H1 (cell line): ENCODE measurements around the gene HNF1A. TPM values are rescaled to one million over a fixed set of nuclear protein-coding genes. Genes with fewer than 3 reads are reported as not detected.
A peak's percentile ranks its signal among the peaks of the same experiment; 100 is the strongest.

Experiments used
- CTCF ChIA-PET: fragments of 300-600 bp; sonication (Branson Sonifier 250); formaldehyde crosslinking; loops from one replicate; lab custom pipeline; 2021; ENCODE audit not compliant: partially characterized antibody; lab: Charles Lee
- POLR2A ChIA-PET: fragments of 300-600 bp; sonication (Branson Sonifier 250); formaldehyde crosslinking; loops from one replicate; lab custom pipeline; 2021; ENCODE audit warnings: inconsistent platforms; ENCODE audit not compliant: partially characterized antibody; lab: Charles Lee
- DNase-seq, 2 experiments: peaks; one replicate each; pipeline versions ENCODE4 v3.0.0 to v3.0.0-alpha.2; 2010 to 2022; ENCODE audit warnings: low spot score in 2 of 2, low read depth in 1 of 2, mixed read lengths in 1 of 2
- FAIRE-seq: peaks from 2 replicates; lab custom pipeline; 2011; peaks lifted over from hg19 to GRCh38; lab: Jason Lieb, UNC
- H2AFZ ChIP-seq: 2 replicates; pipeline ENCODE4 v1.8.1; 2012; ENCODE audit warnings: low read length, inconsistent platforms
- H2AK5ac ChIP-seq: 2 replicates; pipeline ENCODE4 v1.6.1; 2013; ENCODE audit warnings: low read depth, low read length
- H2BK120ac ChIP-seq: replicated peaks from 2 replicates; pipeline ENCODE3; 2013; ENCODE audit warnings: low read depth, low read length, inconsistent platforms
- H2BK12ac ChIP-seq: 2 replicates; pipeline ENCODE4 v1.6.1; 2013; ENCODE audit warnings: low read depth, low read length
- H2BK15ac ChIP-seq: 2 replicates; pipeline ENCODE4 v1.6.1; 2013; ENCODE audit warnings: low read length
- H2BK20ac ChIP-seq: 2 replicates; pipeline ENCODE4 v1.6.1; 2013; ENCODE audit warnings: low read length
- H2BK5ac ChIP-seq: 2 replicates; pipeline ENCODE4 v1.6.1; 2013; ENCODE audit warnings: low read depth, low read length
- H3K14ac ChIP-seq: 2 replicates; pipeline ENCODE4 v1.6.1; 2013; ENCODE audit warnings: inconsistent platforms; ENCODE audit not compliant: insufficient read length
- H3K18ac ChIP-seq: 2 replicates; pipeline ENCODE4 v1.6.1; 2013; ENCODE audit warnings: low read length; ENCODE audit errors: extremely low read depth
- H3K23ac ChIP-seq: 2 replicates; pipeline ENCODE4 v1.6.1; 2013; ENCODE audit warnings: inconsistent platforms; ENCODE audit not compliant: insufficient read length
- H3K23me2 ChIP-seq: 2 replicates; pipeline ENCODE4 v1.6.1; 2013; ENCODE audit warnings: low read depth, low read length
- H3K27ac ChIP-seq: 2 replicates; pipeline ENCODE4 v1.6.1; 2011; ENCODE audit warnings: low read depth, low read length, inconsistent platforms
- H3K27me3 ChIP-seq, 4 experiments: replicated peaks in 1 of 4; 1 replicate in 1 of 4; 2 replicates in 3 of 4; pipeline versions ENCODE4 v1.6.1 to v1.8.1; 2011 to 2013; ENCODE audit warnings: low read length in 3 of 4, mild to moderate bottlenecking in 3 of 4, inconsistent platforms in 2 of 4, mixed read lengths in 2 of 4, moderate library complexity in 1 of 4; ENCODE audit not compliant: control insufficient read depth in 3 of 4, insufficient read depth in 3 of 4; ENCODE audit errors: extremely low read depth in 1 of 4
- H3K36me3 ChIP-seq, 4 experiments: 2 replicates each; pipeline versions ENCODE4 v1.6.1 to v1.8.1; 2011 to 2013; ENCODE audit warnings: mild to moderate bottlenecking in 4 of 4, low read length in 3 of 4, moderate library complexity in 2 of 4, control low read depth in 1 of 4, inconsistent platforms in 1 of 4; ENCODE audit not compliant: insufficient read depth in 4 of 4, control insufficient read depth in 2 of 4
- H3K4ac ChIP-seq: replicated peaks from 2 replicates; pipeline ENCODE3; 2013; ENCODE audit warnings: low read length, low read depth, mixed read lengths, inconsistent platforms; ENCODE audit not compliant: insufficient read length
- H3K4me1 ChIP-seq, 4 experiments: replicated peaks in 1 of 4; 1 replicate in 1 of 4; 2 replicates in 3 of 4; pipeline versions ENCODE4 v1.6.1 to v1.8.1; 2011 to 2013; ENCODE audit warnings: low read length in 3 of 4, inconsistent platforms in 2 of 4, mixed read lengths in 1 of 4; ENCODE audit not compliant: insufficient read depth in 4 of 4, control insufficient read depth in 3 of 4
- H3K4me2 ChIP-seq, 2 experiments: 2 replicates each; pipeline versions ENCODE4 v1.6.1 to v1.8.1; 2011 to 2013; ENCODE audit warnings: low read depth in 2 of 2, low read length in 2 of 2, control low read depth in 1 of 2, inconsistent platforms in 1 of 2, mild to moderate bottlenecking in 1 of 2; ENCODE audit not compliant: insufficient read depth in 1 of 2
- H3K4me3 ChIP-seq, 4 experiments: fragments of 200-600, 300-600 bp in 1 of 4; sonication (generic), shearing (Covaris generic), sonication (Bioruptor Twin) in 1 of 4; 2 replicates each; pipeline versions ENCODE4 v1.5.1 to v1.8.1; 2011 to 2016; ENCODE audit warnings: low read length in 4 of 4, low read depth in 3 of 4, control low read depth in 2 of 4, inconsistent platforms in 2 of 4, mild to moderate bottlenecking in 2 of 4, mixed read lengths in 1 of 4, moderate library complexity in 1 of 4; ENCODE audit not compliant: insufficient read depth in 2 of 4; ENCODE audit errors: extremely low read depth in 1 of 4
- H3K56ac ChIP-seq: replicated peaks from 2 replicates; pipeline ENCODE3; 2013; ENCODE audit warnings: low read depth, mild to moderate bottlenecking, mixed read lengths, low read length, inconsistent platforms; ENCODE audit not compliant: insufficient read length
- H3K79me1 ChIP-seq: 2 replicates; pipeline ENCODE4 v1.6.1; 2013; ENCODE audit warnings: low read depth, low read length, control low read depth
- H3K79me2 ChIP-seq, 2 experiments: 2 replicates each; pipeline versions ENCODE4 v1.6.1 to v1.8.1; 2012 to 2013; ENCODE audit warnings: low read length in 2 of 2, mild to moderate bottlenecking in 2 of 2, inconsistent platforms in 1 of 2; ENCODE audit not compliant: insufficient read depth in 2 of 2, control insufficient read depth in 1 of 2
- H3K9ac ChIP-seq, 4 experiments: replicated peaks in 1 of 4; 1 replicate in 1 of 4; 2 replicates in 3 of 4; pipeline versions ENCODE4 v1.6.1 to v1.8.1; 2011 to 2013; ENCODE audit warnings: low read depth in 3 of 4, low read length in 3 of 4, control low read depth in 2 of 4, mild to moderate bottlenecking in 2 of 4, moderate library complexity in 2 of 4, inconsistent platforms in 1 of 4; ENCODE audit errors: extremely low read depth in 1 of 4
- H3K9me3 ChIP-seq, 2 experiments: 2 replicates each; pipeline versions ENCODE4 v1.6.1 to v1.8.1; 2012 to 2013; ENCODE audit warnings: mild to moderate bottlenecking in 2 of 2, moderate library complexity in 2 of 2, control low read depth in 1 of 2, inconsistent platforms in 1 of 2, low read depth in 1 of 2, low read length in 1 of 2, mixed read lengths in 1 of 2; ENCODE audit not compliant: insufficient read depth in 2 of 2
- H4K20me1 ChIP-seq, 2 experiments: replicated peaks in 1 of 2; 2 replicates each; pipeline versions ENCODE3 to v1.8.1; 2011 to 2013; ENCODE audit warnings: inconsistent platforms in 2 of 2, low read length in 2 of 2, mild to moderate bottlenecking in 1 of 2; ENCODE audit not compliant: insufficient read depth in 2 of 2, control insufficient read depth in 1 of 2
- H4K5ac ChIP-seq: 2 replicates; pipeline ENCODE4 v1.6.1; 2013; ENCODE audit warnings: low read length, low read depth, mixed read lengths, inconsistent platforms; ENCODE audit not compliant: insufficient read length
- H4K8ac ChIP-seq: 2 replicates; pipeline ENCODE4 v1.8.0; 2013; ENCODE audit warnings: mild to moderate bottlenecking, moderate library complexity, low read length, inconsistent platforms; ENCODE audit not compliant: insufficient read depth; ENCODE audit errors: extremely low read depth
- H4K91ac ChIP-seq: replicated peaks from 2 replicates; pipeline ENCODE3; 2013; ENCODE audit warnings: low read length, mixed read lengths, inconsistent platforms; ENCODE audit not compliant: insufficient read length
- CBX8 ChIP-seq: fragments of 300-800, 300-1000 bp; sonication (generic); IDR thresholded peaks from 2 replicates; pipeline ENCODE4 v1.7.1; 2016; ENCODE audit warnings: low read depth, low read length, borderline replicate concordance
- EP300 ChIP-seq, 2 experiments: IDR thresholded peaks; 1 replicate in 1 of 2; 2 replicates in 1 of 2; pipeline ENCODE4 v1.6.1; 2011 to 2012; ENCODE audit warnings: low read depth in 2 of 2, low read length in 2 of 2, mild to moderate bottlenecking in 2 of 2, borderline replicate concordance in 1 of 2, inconsistent platforms in 1 of 2, moderate library complexity in 1 of 2
- GABPA ChIP-seq: IDR thresholded peaks from 2 replicates; pipeline ENCODE4 v1.6.1; 2011; ENCODE audit warnings: mild to moderate bottlenecking, low read length, moderate library complexity, borderline replicate concordance; ENCODE audit not compliant: insufficient read depth
- HDAC2 ChIP-seq, 2 experiments: fragments of 300-600 bp in 1 of 2; sonication (generic) in 1 of 2; IDR thresholded peaks; 2 replicates each; pipeline ENCODE4 v1.6.1; 2011 to 2012; ENCODE audit warnings: low read depth in 2 of 2, low read length in 2 of 2, mild to moderate bottlenecking in 2 of 2, moderate library complexity in 2 of 2, borderline replicate concordance in 1 of 2, inconsistent platforms in 1 of 2
- SRF ChIP-seq: IDR thresholded peaks from 2 replicates; pipeline ENCODE4 v1.6.1; 2011; ENCODE audit warnings: mild to moderate bottlenecking, low read depth, low read length, moderate library complexity
- YY1 ChIP-seq: IDR thresholded peaks from 2 replicates; pipeline ENCODE4 v1.6.1; 2011; ENCODE audit warnings: low read depth, mild to moderate bottlenecking, low read length
- WGBS, 2 experiments: shearing (Covaris generic) in 1 of 2; methylation state at CpG; one replicate each; pipeline versions ENCODE4 v1.1.6 to v1.1.7; 2013 to 2015; ENCODE audit warnings: low lambda C conversion rate in 2 of 2, mixed read lengths in 2 of 2, inconsistent platforms in 1 of 2, low coverage in 1 of 2, missing lambda C conversion rate in 1 of 2; ENCODE audit not compliant: insufficient replicate concordance in 2 of 2, insufficient coverage in 1 of 2, insufficient read length in 1 of 2; ENCODE audit errors: extremely low coverage in 1 of 2, missing lambda C conversion rate in 1 of 2; 5-methylcytosine and 5-hydroxymethylcytosine counted together
- polyA plus RNA-seq, 7 experiments: library from polyadenylated mRNA; depleted of rRNA in 3 of 7; stranded (reverse) in 5 of 7; unstranded in 2 of 7; fragments of >200 nt in 5 of 7; fragments of 200-250 nt in 2 of 7; gene quantifications; 1 replicate in 5 of 7; 2 replicates in 1 of 7; 4 replicates in 1 of 7; pipeline versions ENCODE4 v1.2.1 to v1.2.3, GENCODE V29; 2011 to 2013; ENCODE audit warnings: missing spikeins in 2 of 7, mixed read lengths in 2 of 7
- total RNA-seq: library from RNA; stranded (reverse); fragmentation: NEBNext Ultra II Directional; extraction: Animal tissue kit (Norgen Biotek cat#: 25700); gene quantifications from 2 replicates; pipeline ENCODE4 v1.2.1, GENCODE V29; 2021
- TF ChIP-seq, protein P1 (sequence below): IDR thresholded peaks from 2 replicates; pipeline ENCODE4 v1.6.1; 2012; ENCODE audit warnings: low read length, inconsistent platforms
- TF ChIP-seq, protein P2 (sequence below), 3 experiments: IDR thresholded peaks; 1 replicate in 2 of 3; 2 replicates in 1 of 3; pipeline versions ENCODE4 v1.5.1 to v1.6.1; 2011; ENCODE audit warnings: low read length in 3 of 3, mild to moderate bottlenecking in 3 of 3, inconsistent platforms in 2 of 3, low read depth in 1 of 3, moderate library complexity in 1 of 3; ENCODE audit not compliant: insufficient read depth in 1 of 3; ENCODE audit errors: control extremely low read depth in 1 of 3

HNF1A gene
- total and polyA plus RNA-seq, 2 of the 8 experiments (the other 6 are each of a cell fraction or from before 2014, with no cell fraction given), result not detected

DNA sequence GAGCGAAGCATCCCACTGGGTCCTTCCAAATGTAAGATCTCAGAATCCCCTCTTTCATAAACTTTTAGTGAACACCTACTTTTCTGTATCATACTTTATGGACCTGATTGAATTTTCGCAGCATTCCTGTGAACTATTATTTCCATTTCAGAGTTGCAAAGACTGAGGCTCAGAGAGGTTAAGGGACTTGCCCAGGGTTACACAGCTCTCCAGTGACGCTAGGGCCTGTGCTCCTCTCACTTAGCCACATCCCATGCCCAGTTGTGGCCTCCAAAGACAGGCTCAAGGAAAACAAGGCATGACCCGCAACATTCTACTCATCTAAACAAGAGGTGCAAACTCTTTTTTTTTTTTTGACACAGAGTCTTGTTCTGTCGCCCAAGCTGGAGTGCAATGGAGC lies 48.3 kb upstream of the HNF1A start:
- POLR2A ChIA-PET, result interaction anchor here (0.6 kb wide), 1 partner anchor 179 kb away, joined by 3 read pairs; no protein-coding TSS in a partner anchor
- CTCF ChIA-PET, result interaction anchor here (0.6 to 2.2 kb wide), 7 partner anchors 11 to 191 kb away, joined by 3 to 9 read pairs (median 3); no protein-coding TSS in a partner anchor
- TF ChIP-seq EP300 (IDR thresholded peaks at IDR 0.05; ENCODE audit: borderline replicate concordance in 1 of 2, low read depth in 2 of 2, low read length in 2 of 2) (no peak), CBX8 (no peak), HDAC2 (IDR thresholded peaks at IDR 0.05; ENCODE audit: borderline replicate concordance in 1 of 2, low read depth in 2 of 2, low read length in 2 of 2) (no peak), SRF (no peak), YY1 (no peak), GABPA (no peak)
- TF ChIP-seq, protein P1, sequence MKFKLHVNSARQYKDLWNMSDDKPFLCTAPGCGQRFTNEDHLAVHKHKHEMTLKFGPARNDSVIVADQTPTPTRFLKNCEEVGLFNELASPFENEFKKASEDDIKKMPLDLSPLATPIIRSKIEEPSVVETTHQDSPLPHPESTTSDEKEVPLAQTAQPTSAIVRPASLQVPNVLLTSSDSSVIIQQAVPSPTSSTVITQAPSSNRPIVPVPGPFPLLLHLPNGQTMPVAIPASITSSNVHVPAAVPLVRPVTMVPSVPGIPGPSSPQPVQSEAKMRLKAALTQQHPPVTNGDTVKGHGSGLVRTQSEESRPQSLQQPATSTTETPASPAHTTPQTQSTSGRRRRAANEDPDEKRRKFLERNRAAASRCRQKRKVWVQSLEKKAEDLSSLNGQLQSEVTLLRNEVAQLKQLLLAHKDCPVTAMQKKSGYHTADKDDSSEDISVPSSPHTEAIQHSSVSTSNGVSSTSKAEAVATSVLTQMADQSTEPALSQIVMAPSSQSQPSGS, result no peak
- TF ChIP-seq, protein P2, sequence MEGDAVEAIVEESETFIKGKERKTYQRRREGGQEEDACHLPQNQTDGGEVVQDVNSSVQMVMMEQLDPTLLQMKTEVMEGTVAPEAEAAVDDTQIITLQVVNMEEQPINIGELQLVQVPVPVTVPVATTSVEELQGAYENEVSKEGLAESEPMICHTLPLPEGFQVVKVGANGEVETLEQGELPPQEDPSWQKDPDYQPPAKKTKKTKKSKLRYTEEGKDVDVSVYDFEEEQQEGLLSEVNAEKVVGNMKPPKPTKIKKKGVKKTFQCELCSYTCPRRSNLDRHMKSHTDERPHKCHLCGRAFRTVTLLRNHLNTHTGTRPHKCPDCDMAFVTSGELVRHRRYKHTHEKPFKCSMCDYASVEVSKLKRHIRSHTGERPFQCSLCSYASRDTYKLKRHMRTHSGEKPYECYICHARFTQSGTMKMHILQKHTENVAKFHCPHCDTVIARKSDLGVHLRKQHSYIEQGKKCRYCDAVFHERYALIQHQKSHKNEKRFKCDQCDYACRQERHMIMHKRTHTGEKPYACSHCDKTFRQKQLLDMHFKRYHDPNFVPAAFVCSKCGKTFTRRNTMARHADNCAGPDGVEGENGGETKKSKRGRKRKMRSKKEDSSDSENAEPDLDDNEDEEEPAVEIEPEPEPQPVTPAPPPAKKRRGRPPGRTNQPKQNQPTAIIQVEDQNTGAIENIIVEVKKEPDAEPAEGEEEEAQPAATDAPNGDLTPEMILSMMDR (IDR thresholded peaks at IDR 0.05; ENCODE audit: control extremely low read depth in 1 of 3, insufficient read depth in 1 of 3, low read depth in 1 of 3, low read length in 3 of 3), result no peak

More for the DNA sequence above, 48.3 kb upstream of the HNF1A start:
- Histone ChIP-seq H4K5ac (no peak overlapping the region), H2BK5ac (no peak overlapping the region), H3K56ac (no peak overlapping the region), H2AFZ (no peak overlapping the region), H3K14ac (no peak overlapping the region), H3K79me1 (no peaks in the 10 kb centered on the region), H2BK120ac (peak overlapping the region; percentile 64), H3K79me2 (no peaks in the 10 kb centered on the region), H3K9ac (no peak overlapping the region), H3K23ac (no peak overlapping the region), H2BK15ac (no peak overlapping the region), H3K18ac (no peak overlapping the region), H3K4ac (no peak overlapping the region), H2AK5ac (no peak overlapping the region), H3K27me3 (no peaks in the 10 kb centered on the region), H3K36me3 (no peaks in the 10 kb centered on the region), H3K9me3 (no peaks in the 10 kb centered on the region), H3K23me2 (no peaks in the 10 kb centered on the region), H3K4me2 (no peak overlapping the region), H3K4me3 (no peak overlapping the region), H4K20me1 (no peaks in the 10 kb centered on the region), H4K8ac (no peak overlapping the region), H2BK12ac (peak overlapping the region; percentile 86; the same call in 1 of the 2 replicates), H3K27ac (no peak overlapping the region), H4K91ac (no peak overlapping the region), H3K4me1 (peaks cover 0 to 18% (median 11%) of the 10 kb centered on the region in 4 experiments; a peak in 6 of 7 replicates), H2BK20ac (peak overlapping the region; percentile 97; the same call in 1 of the 2 replicates)
- 90% methylated on average over 5 of the region's 5 CpGs; no CpG with 5 or more reads in 1 of the 2 experiments for WGBS, 2 experiments
- DNase-seq (no peak), FAIRE-seq (no peak)
